CD4-positive, CD25-positive, alpha-beta regulatory T cell (primary cell): ENCODE measurements around the gene MAP3K14. TPM values are rescaled to one million over a fixed set of nuclear protein-coding genes. Genes with fewer than 3 reads are reported as not detected.

Experiments used
- ATAC-seq, 2 donors: fragments of 150-1000 bp; cut with Tn5 transposase; one replicate each; pipeline ENCODE4 v1.10.0; 2021; ENCODE audit warnings: low read depth in 2 of 2, moderate number of reproducible peaks in 2 of 2, moderate library complexity in 1 of 2
- DNase-seq, 3 donors: peaks; one replicate each; pipeline versions ENCODE4 v3.0.0 to v3.0.0-alpha.2; 2012 to 2022; ENCODE audit warnings: mixed read lengths in 1 of 3
- H3K27ac ChIP-seq: one replicate; pipeline ENCODE4 v1.7.0; 2013; ENCODE audit warnings: mild to moderate bottlenecking, low read length; ENCODE audit not compliant: insufficient read depth, poor library complexity, severe bottlenecking
- H3K27me3 ChIP-seq: one replicate; pipeline ENCODE4 v1.7.0; 2013; ENCODE audit warnings: low read length; ENCODE audit not compliant: control insufficient read depth, insufficient read depth
- H3K36me3 ChIP-seq: one replicate; pipeline ENCODE4 v1.7.0; 2013; ENCODE audit warnings: mild to moderate bottlenecking, low read length, moderate library complexity; ENCODE audit not compliant: control insufficient read depth, insufficient read depth
- H3K4me1 ChIP-seq: 2 replicates; pipeline ENCODE4 v1.7.0; 2013; ENCODE audit warnings: mild to moderate bottlenecking, low read length; ENCODE audit not compliant: insufficient read depth, control insufficient read depth, poor library complexity, severe bottlenecking
- H3K4me3 ChIP-seq: one replicate; pipeline ENCODE4 v1.7.0; 2013; ENCODE audit warnings: low read depth, mild to moderate bottlenecking, low read length, moderate library complexity
- H3K9me3 ChIP-seq, 2 experiments: 1 replicate in 1 of 2; 2 replicates in 1 of 2; pipeline ENCODE4 v1.7.0; 2013; ENCODE audit warnings: low read length in 2 of 2, mild to moderate bottlenecking in 1 of 2, moderate library complexity in 1 of 2; ENCODE audit not compliant: control insufficient read depth in 2 of 2
- H3K27ac Mint-ChIP-seq, 3 donors: one replicate each; pipeline ENCODE4 v1.8.0; 2020 to 2022; ENCODE audit warnings: mild to moderate bottlenecking in 3 of 3, mixed read lengths in 3 of 3, moderate library complexity in 2 of 3
- H3K27me3 Mint-ChIP-seq: one replicate; pipeline ENCODE4 v1.8.0; 2022; ENCODE audit warnings: mild to moderate bottlenecking, mixed read lengths
- H3K36me3 Mint-ChIP-seq: one replicate; pipeline ENCODE4 v1.8.0; 2020; ENCODE audit warnings: mixed read lengths
- H3K4me1 Mint-ChIP-seq, 4 donors: one replicate each; pipeline ENCODE4 v1.8.0; 2020 to 2022; ENCODE audit warnings: mixed read lengths in 4 of 4, mild to moderate bottlenecking in 1 of 4
- H3K4me3 Mint-ChIP-seq, 4 donors: one replicate each; pipeline ENCODE4 v1.8.0; 2020 to 2022; ENCODE audit warnings: mild to moderate bottlenecking in 4 of 4, mixed read lengths in 4 of 4, moderate library complexity in 3 of 4
- H3K9me3 Mint-ChIP-seq, 7 donors: one replicate each; pipeline ENCODE4 v1.8.0; 2020 to 2022; ENCODE audit warnings: mixed read lengths in 7 of 7, mild to moderate bottlenecking in 3 of 7, moderate library complexity in 2 of 7
- polyA plus RNA-seq, 4 donors: library from polyadenylated mRNA; unstranded; fragments of 300-500 nt; fragmentation: Illumina TruSeq; gene quantifications; one replicate each; pipeline ENCODE4 v1.2.3, GENCODE V29; 2021
- total RNA-seq: library from RNA; stranded (reverse); gene quantifications from one replicate; pipeline ENCODE4 v1.2.3, GENCODE V29; 2022

The MAP3K14 gene
- total and polyA plus RNA-seq, 5 donors from 2014 or later, result 5.9 to 61.3 (median 7.2) TPM

GRCh38 chr17:45326626-45327025, 9.8 kb upstream of the MAP3K14 start:
- Histone ChIP-seq H3K27ac (no peak overlapping the region), H3K9me3 (no peaks in the 10 kb centered on the region), H3K27me3 (no peaks in the 10 kb centered on the region), H3K4me1 (peaks cover under 1% of the 10 kb centered on the region), H3K4me3 (no peak overlapping the region), H3K36me3 (no peaks in the 10 kb centered on the region)
- H3K27me3 Mint-ChIP-seq, result peaks cover 4% of the 10 kb centered on the region
- H3K9me3 Mint-ChIP-seq, result no peaks in the 10 kb centered on the region
- ATAC-seq (no peak), DNase-seq (no peak)
- H3K36me3 Mint-ChIP-seq, result no peaks in the 10 kb centered on the region
- H3K4me1 Mint-ChIP-seq, result peaks cover 0 to 9% (median 3%) of the 10 kb centered on the region in 4 donors
- no peak overlapping the region for H3K4me3 Mint-ChIP-seq
- H3K27ac Mint-ChIP-seq, result peak overlapping the region in 1 of 3 donors; percentile 90

- H3K27ac ChIP-seq, result no peak overlapping the region
These were observed 9.0 kb upstream of the MAP3K14 start for GRCh38 chr17:45325810-45326209.

DNA sequence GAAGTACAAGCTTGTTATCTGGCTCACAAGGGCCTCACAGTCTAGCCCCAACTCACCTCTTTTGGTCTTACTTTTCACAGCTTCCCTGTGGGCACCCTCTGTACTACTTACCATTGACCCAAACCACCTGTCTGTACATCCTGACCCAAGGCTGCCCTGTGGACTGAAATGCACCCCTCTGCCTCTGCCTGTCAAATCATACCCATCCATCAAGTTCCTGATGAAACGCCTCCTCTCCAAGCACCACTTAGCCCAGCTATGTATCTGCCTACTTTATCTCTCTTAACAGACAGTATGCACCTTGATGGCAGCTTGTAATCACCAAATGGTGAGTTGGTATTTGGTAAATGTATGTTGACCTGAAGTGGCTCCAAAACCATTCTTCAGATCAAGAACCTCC, 7.5 kb upstream of the MAP3K14 start:
- Mint-ChIP-seq H3K4me3 (no peak overlapping the region), H3K36me3 (no peaks in the 10 kb centered on the region), H3K4me1 (peaks cover 4 to 30% (median 22%) of the 10 kb centered on the region in 4 donors), H3K27ac (peak overlapping the region in 1 of 3 donors; percentile 79), H3K27me3 (peaks cover 4% of the 10 kb centered on the region), H3K9me3 (no peaks in the 10 kb centered on the region)
- no peak overlapping the region for H3K4me3 ChIP-seq
- no peaks in the 10 kb centered on the region for H3K9me3 ChIP-seq
- peaks cover 17% of the 10 kb centered on the region for H3K4me1 ChIP-seq
- DNase-seq (no peak), ATAC-seq (no peak)
- H3K36me3 ChIP-seq, result no peaks in the 10 kb centered on the region
- H3K27me3 ChIP-seq, result no peaks in the 10 kb centered on the region
- no peak overlapping the region for H3K27ac ChIP-seq

More at GRCh38 chr17:45325810-45326209, 9.0 kb upstream of the MAP3K14 start:
- peaks cover 8% of the 10 kb centered on the region for H3K4me1 ChIP-seq
- ATAC-seq (no peak), DNase-seq (no peak)
- Mint-ChIP-seq H3K4me1 (peaks cover under 1 to 17% (median 10%) of the 10 kb centered on the region in 4 donors), H3K4me3 (no peak overlapping the region), H3K27ac (no peak overlapping the region), H3K36me3 (no peaks in the 10 kb centered on the region), H3K27me3 (peaks cover 4% of the 10 kb centered on the region), H3K9me3 (no peaks in the 10 kb centered on the region)
- H3K27me3 ChIP-seq, result no peaks in the 10 kb centered on the region
- H3K4me3 ChIP-seq, result no peak overlapping the region
- H3K36me3 ChIP-seq, result no peaks in the 10 kb centered on the region
- H3K9me3 ChIP-seq, result no peaks in the 10 kb centered on the region

GRCh38 chr17:45322168-45322567, 5.3 kb upstream of the MAP3K14 start:
- Histone ChIP-seq H3K4me1 (peaks cover 27% of the 10 kb centered on the region), H3K27ac (no peak overlapping the region), H3K4me3 (no peak overlapping the region), H3K27me3 (no peaks in the 10 kb centered on the region), H3K36me3 (no peaks in the 10 kb centered on the region), H3K9me3 (no peaks in the 10 kb centered on the region)
- Mint-ChIP-seq H3K27ac (peak overlapping the region in 2 of 3 donors; percentile 7 to 74), H3K9me3 (no peaks in the 10 kb centered on the region), H3K4me3 (peak overlapping the region in 1 of 4 donors; percentile 21), H3K4me1 (peaks cover 4 to 51% (median 30%) of the 10 kb centered on the region in 4 donors), H3K36me3 (no peaks in the 10 kb centered on the region), H3K27me3 (no peaks in the 10 kb centered on the region)
- ATAC-seq, result no peak
- DNase-seq, result no peak

GRCh38 chr17:45320931-45321461, 4.2 kb upstream of the MAP3K14 start:
- Mint-ChIP-seq H3K9me3 (no peaks in the 10 kb centered on the region), H3K27me3 (no peaks in the 10 kb centered on the region), H3K4me1 (peaks cover 4 to 53% (median 30%) of the 10 kb centered on the region in 4 donors), H3K4me3 (peak overlapping the region in 2 of 4 donors; percentile 4 to 20), H3K27ac (peak overlapping the region; percentile 53 to 62 (median 56)), H3K36me3 (no peaks in the 10 kb centered on the region)
- no peaks in the 10 kb centered on the region for H3K36me3 ChIP-seq
- no peaks in the 10 kb centered on the region for H3K27me3 ChIP-seq
- DNase-seq (no peak), ATAC-seq (no peak)
- H3K4me1 ChIP-seq, result peaks cover 30% of the 10 kb centered on the region
- no peaks in the 10 kb centered on the region for H3K9me3 ChIP-seq
- no peak overlapping the region for H3K27ac ChIP-seq
- no peak overlapping the region for H3K4me3 ChIP-seq

DNA sequence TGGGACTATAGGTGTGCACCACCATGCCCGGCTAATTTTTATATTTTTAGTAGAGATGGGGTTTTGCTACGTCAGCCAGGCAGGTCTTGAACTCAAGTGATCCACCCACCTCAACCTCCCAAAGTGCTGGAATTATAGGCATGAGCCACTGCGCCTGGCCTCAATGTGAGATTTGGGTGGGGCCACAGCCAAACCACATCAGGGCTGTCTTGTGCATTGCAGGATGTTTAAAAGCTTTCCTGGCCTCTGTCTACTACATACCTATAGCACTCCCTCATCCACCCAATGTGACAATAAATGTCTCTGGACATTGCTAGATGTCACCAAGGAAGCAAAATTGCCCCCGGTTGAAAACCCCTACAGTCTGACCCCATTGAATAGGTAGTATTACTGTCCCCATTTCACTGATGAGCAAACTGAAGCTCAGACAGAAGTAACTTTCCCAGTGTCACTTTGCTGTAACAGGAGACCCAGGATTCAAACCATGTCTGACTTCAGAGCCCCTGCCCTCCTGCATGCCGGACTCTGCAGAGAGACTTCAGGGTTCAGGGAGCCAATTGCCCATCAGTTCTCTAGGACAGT, 3.6 kb upstream of the MAP3K14 start:
- no peaks in the 10 kb centered on the region for H3K36me3 ChIP-seq

DNA sequence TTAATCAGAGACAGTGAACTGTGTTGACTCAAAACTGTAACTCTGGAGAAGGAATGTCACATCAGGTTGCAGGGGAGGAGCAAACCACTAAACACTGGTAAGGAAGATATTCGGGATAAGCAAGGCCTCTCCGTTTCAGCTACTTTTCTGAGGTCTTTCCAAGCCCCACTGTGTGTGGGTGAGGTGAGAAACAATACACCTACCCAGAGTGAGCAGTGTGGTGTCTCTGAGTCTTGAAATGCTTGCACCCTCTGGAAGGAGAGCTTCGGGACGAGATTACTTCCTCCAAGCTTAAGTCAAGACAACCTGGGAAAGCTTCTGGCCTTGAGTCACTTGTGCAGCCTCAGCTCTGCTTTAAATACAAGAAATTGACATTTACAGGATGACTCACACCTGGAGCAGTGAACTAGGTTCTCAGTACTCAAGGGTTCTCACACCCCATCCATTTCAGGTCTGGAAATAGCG, 2.5 kb upstream of the MAP3K14 start:
- Mint-ChIP-seq H3K4me1 (peaks cover 4 to 64% (median 39%) of the 10 kb centered on the region in 4 donors), H3K4me3 (peak overlapping the region in 3 of 4 donors; percentile 39 to 74 (median 64)), H3K27ac (peak overlapping the region; percentile 15 to 94 (median 87)), H3K9me3 (no peaks in the 10 kb centered on the region), H3K36me3 (no peaks in the 10 kb centered on the region), H3K27me3 (no peaks in the 10 kb centered on the region)
- H3K27me3 ChIP-seq, result no peaks in the 10 kb centered on the region
- no peak overlapping the region for H3K27ac ChIP-seq
- no peak for ATAC-seq
- H3K4me3 ChIP-seq, result no peak overlapping the region
- DNase-seq, result no peak
- H3K4me1 ChIP-seq, result peaks cover 47% of the 10 kb centered on the region
- H3K9me3 ChIP-seq, result no peaks in the 10 kb centered on the region
- no peaks in the 10 kb centered on the region for H3K36me3 ChIP-seq

More for the DNA sequence above, 3.6 kb upstream of the MAP3K14 start:
- H3K27ac Mint-ChIP-seq, result peak overlapping the region in 2 of 3 donors; percentile 16 to 53
- peaks cover 4 to 56% (median 32%) of the 10 kb centered on the region in 4 donors for H3K4me1 Mint-ChIP-seq
- Histone ChIP-seq H3K4me1 (peaks cover 36% of the 10 kb centered on the region), H3K4me3 (no peak overlapping the region), H3K27ac (no peak overlapping the region), H3K9me3 (no peaks in the 10 kb centered on the region), H3K27me3 (no peaks in the 10 kb centered on the region)
- H3K9me3 Mint-ChIP-seq, result no peaks in the 10 kb centered on the region
- no peaks in the 10 kb centered on the region for H3K36me3 Mint-ChIP-seq
- peak in 1 of 3 donors; percentile 53 for DNase-seq
- no peak for ATAC-seq
- no peaks in the 10 kb centered on the region for H3K27me3 Mint-ChIP-seq
- H3K4me3 Mint-ChIP-seq, result peak overlapping the region in 1 of 4 donors; percentile 20
